Right cardiac atrium (tissue), 5 donors: ENCODE data around the gene SEMA3E. TPM values are rescaled to one million over a fixed set of nuclear protein-coding genes. Genes with fewer than 3 reads are reported as not detected.

Source experiments
- ATAC-seq, 2 donors: fragments of 200-7000 bp; cut with Tn5 transposase; one replicate each; pipeline versions ENCODE4 v1.8.0 to v1.9.1; 2020; ENCODE audit warnings: moderate library complexity in 2 of 2, mild to moderate bottlenecking in 1 of 2
- DNase-seq, 3 donors: peaks; one replicate each; pipeline ENCODE4 v3.0.0-alpha.2; 2020
- H3K27ac ChIP-seq: one replicate; pipeline ENCODE4 v1.5.1; 2013; ENCODE audit warnings: mild to moderate bottlenecking, low read length, control low read depth, moderate library complexity
- H3K27me3 ChIP-seq: one replicate; pipeline ENCODE4 v1.6.1; 2013; ENCODE audit not compliant: control insufficient read depth, insufficient read depth
- H3K4me1 ChIP-seq: one replicate; pipeline ENCODE4 v1.6.1; 2013; ENCODE audit warnings: low read length; ENCODE audit not compliant: control insufficient read depth, insufficient read depth
- H3K4me3 ChIP-seq: one replicate; pipeline ENCODE4 v1.5.1; 2013; ENCODE audit warnings: low read length, control low read depth
- H3K9me3 ChIP-seq: one replicate; pipeline ENCODE4 v1.6.1; 2013; ENCODE audit warnings: low read length; ENCODE audit not compliant: control insufficient read depth
- WGBS: extraction: QIAGEN DNeasy Blood & Tissue Kit; methylation state at CpG from one replicate; pipeline ENCODE4 v1.1.7; 2013; 5-methylcytosine and 5-hydroxymethylcytosine counted together
- intact Hi-C, 4 donors: fragments of 100-400 bp; cut with DNase I; formaldehyde crosslinking; loops; one replicate each; pipeline versions ENCODE4 v1.11.0 to v1.14.0; 2022 to 2023
- long read RNA-seq, 4 donors: library from polyadenylated mRNA; unstranded; transcript quantifications; one replicate each; pipeline ENCODE4 v2.0.0, GENCODE V29; 2020 to 2021
- polyA plus RNA-seq: library from polyadenylated mRNA; stranded (reverse); fragments of 200-250 nt; gene quantifications from one replicate; pipeline ENCODE4 v1.2.3, GENCODE V29; 2013
- total RNA-seq, 4 donors: library from RNA; stranded (reverse); fragmentation: NEBNext Ultra II Directional; extraction: Animal tissue kit (Norgen Biotek cat#: 25700); gene quantifications; one replicate each; pipeline ENCODE4 v1.2.1, GENCODE V29; 2021
- donor health status: healthy with polysubstance abuse.
- donor health status: DM: no; HTN: yes; CAD: no.
- donor health status: DM: no; HTN: no; CAD: no.
- donor health status: DM: no; HTN: yes; CAD: no; lungs with severe emphysema.
- donor health status: DM: yes; HTN: yes; CAD: no.

Gene SEMA3E
- 1 to 10 TPM in 1 of 4 donors, under 1 TPM in 3; 0.21 to 1.4 (median 0.43) TPM for total RNA-seq
- polyA plus RNA-seq, result 0.02 TPM
- long read RNA-seq, donor 1, result 0 reads
- long read RNA-seq, donor 2, result 0 reads
- long read RNA-seq, donor 3, result 0 reads
- long read RNA-seq, donor 4, full-length matches to known transcripts, result 1 of 1 reads
- long read RNA-seq, donor 4, partial matches to known transcripts, result 0 of 1 reads
- long read RNA-seq, donor 4, other reads (novel, unspliced or antisense), result 0 of 1 reads

GRCh38 chr7:83648464-83649241 lies at the start of gene SEMA3E:
Gene SEMA3E, minus strand, starts transcription at chr7:83649139.
- Histone ChIP-seq H3K27me3 (no peaks in the 10 kb centered on the region), H3K27ac (no peak within 1 kb of the TSS), H3K4me1 (no peaks in the 10 kb centered on the region), H3K4me3 (peak within 1 kb of the TSS; percentile 5), H3K9me3 (no peaks in the 10 kb centered on the region)
- ATAC-seq, result peak; percentile 43 to 48
- DNase-seq, result no peak
- WGBS, result 2% methylated on average over 25 of the region's 25 CpGs
- intact Hi-C loops, result no loop called here

GRCh38 chr7:83697804-83698530 lies 49.0 kb upstream of the SEMA3E start:
- Histone ChIP-seq H3K27me3 (no peaks in the 10 kb centered on the region), H3K27ac (no peak overlapping the region), H3K4me3 (no peak overlapping the region), H3K4me1 (no peaks in the 10 kb centered on the region), H3K9me3 (no peaks in the 10 kb centered on the region)
- no peak for ATAC-seq
- DNase-seq, result no peak
- intact Hi-C loops, result no loop called here
- 82% methylated on average over 5 of the region's 5 CpGs for WGBS

- WGBS, result 83% methylated on average over 2 of the region's 2 CpGs
- no peak overlapping the region for H3K27ac ChIP-seq
- ATAC-seq (no peak), DNase-seq (no peak)
- intact Hi-C loops, result no loop called here
- no peaks in the 10 kb centered on the region for H3K9me3 ChIP-seq
- no peak overlapping the region for H3K4me3 ChIP-seq
- H3K27me3 ChIP-seq, result no peaks in the 10 kb centered on the region
- no peaks in the 10 kb centered on the region for H3K4me1 ChIP-seq
Measured at GRCh38 chr7:83696101-83696500, 47.2 kb upstream of the SEMA3E start.

DNA sequence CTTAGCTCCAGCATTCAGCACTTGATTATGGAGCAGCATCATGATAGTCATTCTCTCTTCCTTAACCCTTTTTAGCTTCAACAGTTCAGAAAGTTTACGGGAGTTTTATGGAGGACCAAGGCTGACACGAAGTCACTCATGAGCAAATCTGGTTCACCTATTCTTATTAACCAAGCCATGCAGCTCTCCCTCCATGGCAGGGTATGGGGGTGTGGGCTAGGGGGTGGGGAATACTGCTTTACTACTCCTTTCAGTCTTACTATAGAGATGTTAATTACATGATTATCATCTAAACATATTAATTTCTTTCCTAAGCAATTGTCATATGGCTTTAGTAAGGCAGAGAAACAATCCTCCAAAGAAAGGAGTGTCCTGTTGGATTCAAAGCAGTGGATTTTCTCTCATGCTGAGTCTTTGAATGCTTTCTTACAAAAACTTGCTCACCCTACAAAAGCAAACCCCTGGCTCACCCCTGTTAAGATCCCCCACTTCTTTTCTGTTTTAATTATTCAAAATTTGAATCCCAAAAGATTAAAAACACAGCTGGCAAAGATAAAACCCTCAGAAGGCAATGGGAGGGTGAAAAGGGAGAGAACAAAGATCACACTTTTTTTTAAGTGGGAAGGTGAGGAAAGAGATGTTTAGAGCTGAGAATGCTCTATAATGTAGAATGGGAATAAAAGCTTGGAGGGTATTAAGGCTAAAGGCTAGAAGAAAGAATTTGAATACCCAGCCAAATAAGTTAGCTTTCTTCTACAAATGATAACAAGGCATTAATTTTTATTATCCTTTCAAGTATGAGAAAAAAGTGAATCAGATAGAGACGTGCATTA lies 46.4 kb upstream of the SEMA3E start:
- H3K27me3 ChIP-seq, result no peaks in the 10 kb centered on the region
- DNase-seq, result no peak
- intact Hi-C loops, result no loop called here
- no peaks in the 10 kb centered on the region for H3K4me1 ChIP-seq
- no peak overlapping the region for H3K4me3 ChIP-seq
- no peak for ATAC-seq
- H3K27ac ChIP-seq, result no peak overlapping the region
- no peaks in the 10 kb centered on the region for H3K9me3 ChIP-seq
- WGBS, result 53% methylated on average over 3 of the region's 3 CpGs

DNA sequence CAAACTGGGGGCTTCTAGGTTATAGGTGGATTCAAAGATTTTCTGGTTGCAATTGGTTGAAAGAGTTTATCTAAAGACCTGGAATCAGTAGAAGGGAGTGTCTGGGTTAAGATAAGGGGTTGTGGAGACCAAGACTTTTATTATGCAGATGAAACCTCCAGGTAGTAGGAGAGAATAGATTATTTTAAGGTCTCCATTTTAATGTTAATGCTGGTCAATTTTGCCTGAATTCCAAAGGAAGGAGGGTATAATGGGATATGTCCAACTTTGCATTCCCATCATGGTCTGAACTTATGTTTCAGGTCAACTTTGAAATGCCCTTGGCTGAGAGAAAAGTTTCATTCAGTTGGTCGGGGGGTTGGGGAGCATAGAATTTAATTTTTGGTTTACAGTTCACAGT lies 44.3 kb upstream of the SEMA3E start:
- H3K9me3 ChIP-seq, result no peaks in the 10 kb centered on the region
- DNase-seq, result no peak
- H3K27me3 ChIP-seq, result no peaks in the 10 kb centered on the region
- 71% methylated on average over 1 of the region's 1 CpG for WGBS
- H3K4me1 ChIP-seq, result no peaks in the 10 kb centered on the region
- ATAC-seq, result no peak
- no peak overlapping the region for H3K4me3 ChIP-seq
- H3K27ac ChIP-seq, result no peak overlapping the region
- intact Hi-C loops, result no loop called here

DNA sequence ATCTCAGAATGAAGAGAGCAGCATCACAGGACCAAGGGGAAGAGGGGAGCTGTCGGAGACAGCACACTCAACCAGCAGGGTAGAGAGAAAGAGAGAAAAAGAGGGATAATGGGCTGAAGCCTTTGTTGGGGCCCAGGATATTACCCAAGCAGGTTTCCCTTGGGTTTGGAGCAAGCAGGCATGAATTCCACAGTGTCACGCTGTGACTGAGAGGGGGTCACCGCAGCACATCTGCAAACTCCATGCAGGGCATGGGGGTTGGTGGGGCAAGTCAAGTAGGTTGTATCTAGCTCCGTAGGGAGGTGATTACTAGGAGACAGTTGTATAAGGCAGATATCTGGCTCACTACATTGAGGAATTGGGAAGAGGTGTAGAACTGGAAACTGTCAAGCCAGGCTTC lies 42.2 kb upstream of the SEMA3E start:
- no peak for DNase-seq
- no peaks in the 10 kb centered on the region for H3K4me1 ChIP-seq
- 50% methylated on average over 4 of the region's 4 CpGs for WGBS
- H3K27ac ChIP-seq, result no peak overlapping the region
- no peaks in the 10 kb centered on the region for H3K9me3 ChIP-seq
- no peak for ATAC-seq
- H3K27me3 ChIP-seq, result no peaks in the 10 kb centered on the region
- intact Hi-C loops, result no loop called here
- H3K4me3 ChIP-seq, result no peak overlapping the region

GRCh38 chr7:83689855-83690254 lies 40.9 kb upstream of the SEMA3E start:
- WGBS, result 36% methylated on average over 1 of the region's 1 CpG
- ATAC-seq (no peak), DNase-seq (no peak)
- H3K27ac ChIP-seq, result no peak overlapping the region
- intact Hi-C loops, result no loop called here
- H3K27me3 ChIP-seq, result no peaks in the 10 kb centered on the region
- H3K4me1 ChIP-seq, result no peaks in the 10 kb centered on the region
- no peak overlapping the region for H3K4me3 ChIP-seq
- no peaks in the 10 kb centered on the region for H3K9me3 ChIP-seq

DNA sequence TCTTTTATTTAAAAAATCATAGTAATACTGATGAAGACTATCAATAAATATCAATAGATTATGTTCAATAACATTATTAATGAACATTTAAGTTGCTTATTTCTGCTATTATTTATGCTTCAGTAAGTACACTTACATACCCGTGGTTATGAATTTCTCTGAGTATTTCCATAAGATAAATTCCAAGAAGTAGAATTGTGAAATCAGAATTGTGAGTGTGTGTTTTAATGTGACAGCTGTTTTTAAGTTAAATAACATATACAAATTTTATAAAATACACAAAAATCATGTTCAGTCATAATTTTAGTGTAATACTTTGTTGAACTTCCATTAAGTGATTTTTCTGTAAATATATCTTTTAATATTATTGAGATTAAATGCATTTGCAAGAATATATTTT lies 37.5 kb upstream of the SEMA3E start:
- Histone ChIP-seq H3K27me3 (no peaks in the 10 kb centered on the region), H3K4me1 (no peaks in the 10 kb centered on the region), H3K9me3 (no peaks in the 10 kb centered on the region), H3K4me3 (no peak overlapping the region), H3K27ac (no peak overlapping the region)
- 77% methylated on average over 1 of the region's 1 CpG for WGBS
- DNase-seq, result no peak
- intact Hi-C loops, result no loop called here
- ATAC-seq, result no peak

- 53% methylated on average over 3 of the region's 3 CpGs for WGBS
- Histone ChIP-seq H3K27ac (no peak overlapping the region), H3K27me3 (no peaks in the 10 kb centered on the region), H3K4me1 (no peaks in the 10 kb centered on the region), H3K4me3 (no peak overlapping the region), H3K9me3 (no peaks in the 10 kb centered on the region)
- intact Hi-C loops, result no loop called here
- ATAC-seq, result no peak
- no peak for DNase-seq
Measured at GRCh38 chr7:83684928-83685327, 36.0 kb upstream of the SEMA3E start.

- intact Hi-C loops, result no loop called here
- Histone ChIP-seq H3K9me3 (no peaks in the 10 kb centered on the region), H3K4me3 (no peak overlapping the region), H3K27ac (no peak overlapping the region), H3K27me3 (no peaks in the 10 kb centered on the region), H3K4me1 (no peaks in the 10 kb centered on the region)
- DNase-seq (no peak), ATAC-seq (no peak)
- 76% methylated on average over 4 of the region's 4 CpGs for WGBS
Measured at GRCh38 chr7:83681200-83681778, 32.4 kb upstream of the SEMA3E start.
